GM12878 (cell line): ENCODE data around the gene FOXP1.

Source experiments
- EZH2 ChIP-seq: IDR thresholded peaks from 2 replicates; pipeline ENCODE4 v1.6.1; 2012; ENCODE audit warnings: low read depth, mild to moderate bottlenecking, control low read depth, inconsistent platforms, low read length, borderline replicate concordance; ENCODE audit not compliant: control insufficient read depth
- TF ChIP-seq, protein P1 (sequence below), 3 experiments: IDR thresholded peaks in 2 of 3; conservative IDR thresholded peaks in 1 of 3; 2 replicates each; pipeline ENCODE4 v1.5.1; 2011; ENCODE audit warnings: low read depth in 3 of 3, low read length in 3 of 3, mild to moderate bottlenecking in 3 of 3, control low read depth in 2 of 3, moderate library complexity in 2 of 3, inconsistent platforms in 1 of 3, mixed read lengths in 1 of 3; ENCODE audit not compliant: control insufficient read depth in 2 of 3, insufficient read depth in 1 of 3; ENCODE audit errors: extremely low read depth in 1 of 3

DNA sequence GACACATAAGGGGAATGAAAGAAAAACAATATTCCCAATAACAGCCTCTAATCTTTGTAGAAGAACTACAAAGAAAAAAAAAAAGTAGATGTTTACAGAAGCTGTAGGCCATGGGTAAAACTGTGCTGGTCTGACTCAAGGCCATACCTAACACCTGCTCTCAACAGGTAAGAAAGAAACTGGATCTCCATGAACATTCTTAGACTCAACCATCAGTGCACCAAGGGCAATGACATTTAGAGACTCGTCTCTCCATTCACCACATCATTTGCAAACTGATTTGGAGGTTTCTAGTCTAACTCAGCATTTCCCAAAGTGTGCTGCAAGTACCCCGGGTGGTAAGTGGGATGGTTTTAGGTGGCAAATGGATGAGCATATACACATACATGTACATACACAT lies 164.2 kb downstream of the FOXP1 start:
- no peak for TF ChIP-seq EZH2
- TF ChIP-seq, protein P1, sequence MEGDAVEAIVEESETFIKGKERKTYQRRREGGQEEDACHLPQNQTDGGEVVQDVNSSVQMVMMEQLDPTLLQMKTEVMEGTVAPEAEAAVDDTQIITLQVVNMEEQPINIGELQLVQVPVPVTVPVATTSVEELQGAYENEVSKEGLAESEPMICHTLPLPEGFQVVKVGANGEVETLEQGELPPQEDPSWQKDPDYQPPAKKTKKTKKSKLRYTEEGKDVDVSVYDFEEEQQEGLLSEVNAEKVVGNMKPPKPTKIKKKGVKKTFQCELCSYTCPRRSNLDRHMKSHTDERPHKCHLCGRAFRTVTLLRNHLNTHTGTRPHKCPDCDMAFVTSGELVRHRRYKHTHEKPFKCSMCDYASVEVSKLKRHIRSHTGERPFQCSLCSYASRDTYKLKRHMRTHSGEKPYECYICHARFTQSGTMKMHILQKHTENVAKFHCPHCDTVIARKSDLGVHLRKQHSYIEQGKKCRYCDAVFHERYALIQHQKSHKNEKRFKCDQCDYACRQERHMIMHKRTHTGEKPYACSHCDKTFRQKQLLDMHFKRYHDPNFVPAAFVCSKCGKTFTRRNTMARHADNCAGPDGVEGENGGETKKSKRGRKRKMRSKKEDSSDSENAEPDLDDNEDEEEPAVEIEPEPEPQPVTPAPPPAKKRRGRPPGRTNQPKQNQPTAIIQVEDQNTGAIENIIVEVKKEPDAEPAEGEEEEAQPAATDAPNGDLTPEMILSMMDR (IDR thresholded peaks at IDR 0.05 in 2 of 3, conservative IDR thresholded peaks at IDR 0.05 in 1 of 3; ENCODE audit: control insufficient read depth in 2 of 3, extremely low read depth in 1 of 3, insufficient read depth in 1 of 3, low read depth in 3 of 3, low read length in 3 of 3), result no peak
